ENCODE results near the gene USP7.

- no peak for TF ChIP-seq EZH2 (IDR thresholded peaks at IDR 0.05; ENCODE audit: borderline replicate concordance)
- TF ChIP-seq, protein P1, sequence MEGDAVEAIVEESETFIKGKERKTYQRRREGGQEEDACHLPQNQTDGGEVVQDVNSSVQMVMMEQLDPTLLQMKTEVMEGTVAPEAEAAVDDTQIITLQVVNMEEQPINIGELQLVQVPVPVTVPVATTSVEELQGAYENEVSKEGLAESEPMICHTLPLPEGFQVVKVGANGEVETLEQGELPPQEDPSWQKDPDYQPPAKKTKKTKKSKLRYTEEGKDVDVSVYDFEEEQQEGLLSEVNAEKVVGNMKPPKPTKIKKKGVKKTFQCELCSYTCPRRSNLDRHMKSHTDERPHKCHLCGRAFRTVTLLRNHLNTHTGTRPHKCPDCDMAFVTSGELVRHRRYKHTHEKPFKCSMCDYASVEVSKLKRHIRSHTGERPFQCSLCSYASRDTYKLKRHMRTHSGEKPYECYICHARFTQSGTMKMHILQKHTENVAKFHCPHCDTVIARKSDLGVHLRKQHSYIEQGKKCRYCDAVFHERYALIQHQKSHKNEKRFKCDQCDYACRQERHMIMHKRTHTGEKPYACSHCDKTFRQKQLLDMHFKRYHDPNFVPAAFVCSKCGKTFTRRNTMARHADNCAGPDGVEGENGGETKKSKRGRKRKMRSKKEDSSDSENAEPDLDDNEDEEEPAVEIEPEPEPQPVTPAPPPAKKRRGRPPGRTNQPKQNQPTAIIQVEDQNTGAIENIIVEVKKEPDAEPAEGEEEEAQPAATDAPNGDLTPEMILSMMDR (IDR thresholded peaks at IDR 0.05; ENCODE audit: poor library complexity): no peak
Observed at GRCh38 chr16:8929086-8929748, 34.5 kb downstream of the USP7 start.

Measured in hepatocyte (in vitro differentiated cells).